ENCODE results near the gene DNAJB5. TPM values are rescaled to one million over a fixed set of nuclear protein-coding genes. Genes with fewer than 3 reads are reported as not detected.
"Not testable (repeated sequence)": the region's sequence is repeated elsewhere in the genome, so short reads cannot be mapped to it uniquely, and the experiment has no call there.

The DNAJB5 gene
- total RNA-seq, 4 donors from 2014 or later, result 4.5 to 11.2 (median 9.0) TPM

DNA sequence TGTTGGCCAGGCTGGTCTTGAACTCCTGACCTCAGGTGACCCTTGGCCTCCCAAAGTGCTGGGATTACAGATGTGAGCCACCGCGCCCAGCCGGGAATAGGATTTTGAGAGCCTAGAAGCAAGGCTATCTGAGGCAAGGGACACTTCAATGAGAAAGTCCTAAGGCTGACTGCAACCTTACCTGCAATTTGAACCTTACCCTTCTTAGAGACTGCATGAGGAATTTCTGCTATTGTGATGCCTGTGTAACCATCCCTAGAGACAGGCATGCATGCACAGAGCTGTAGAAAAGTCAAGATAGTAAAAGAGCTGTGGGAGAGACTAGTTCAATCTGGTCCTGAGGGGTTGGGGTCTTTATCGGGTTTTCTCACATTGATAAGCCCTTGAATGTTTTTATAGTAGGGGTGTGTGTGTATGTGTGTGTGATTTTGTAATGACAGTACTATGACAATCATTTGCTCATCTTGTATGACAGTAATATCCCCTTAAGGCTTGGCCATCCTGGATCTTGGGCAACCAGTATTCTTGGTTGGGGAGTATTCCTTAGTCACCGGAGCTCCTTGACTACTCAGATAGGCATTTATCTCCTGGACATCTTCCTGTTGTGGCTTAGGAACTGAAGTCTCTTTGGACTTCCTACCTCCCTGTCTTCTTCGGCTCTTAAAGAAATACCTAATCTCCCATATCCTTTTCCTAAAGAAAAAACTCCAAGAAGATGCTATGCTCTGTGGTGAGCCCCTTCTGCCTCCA lies 11.2 kb downstream of the DNAJB5 start:
- Histone ChIP-seq H3K36me3 (peaks cover 0 to 31% (median 0%) of the 10 kb centered on the region in 3 donors), H3K27me3 (no peaks in the 10 kb centered on the region), H3K4me3 (no peak overlapping the region), H3K9me3 (no peaks in the 10 kb centered on the region), H3K4me1 (peaks cover 0 to 1% (median 0%) of the 10 kb centered on the region in 4 donors), H3K27ac (no peak overlapping the region)
- TF ChIP-seq POLR2A (IDR thresholded peaks at IDR 0.05) (no peak), EP300 (IDR thresholded peaks at IDR 0.05) (no peak)
- TF ChIP-seq, protein P1, sequence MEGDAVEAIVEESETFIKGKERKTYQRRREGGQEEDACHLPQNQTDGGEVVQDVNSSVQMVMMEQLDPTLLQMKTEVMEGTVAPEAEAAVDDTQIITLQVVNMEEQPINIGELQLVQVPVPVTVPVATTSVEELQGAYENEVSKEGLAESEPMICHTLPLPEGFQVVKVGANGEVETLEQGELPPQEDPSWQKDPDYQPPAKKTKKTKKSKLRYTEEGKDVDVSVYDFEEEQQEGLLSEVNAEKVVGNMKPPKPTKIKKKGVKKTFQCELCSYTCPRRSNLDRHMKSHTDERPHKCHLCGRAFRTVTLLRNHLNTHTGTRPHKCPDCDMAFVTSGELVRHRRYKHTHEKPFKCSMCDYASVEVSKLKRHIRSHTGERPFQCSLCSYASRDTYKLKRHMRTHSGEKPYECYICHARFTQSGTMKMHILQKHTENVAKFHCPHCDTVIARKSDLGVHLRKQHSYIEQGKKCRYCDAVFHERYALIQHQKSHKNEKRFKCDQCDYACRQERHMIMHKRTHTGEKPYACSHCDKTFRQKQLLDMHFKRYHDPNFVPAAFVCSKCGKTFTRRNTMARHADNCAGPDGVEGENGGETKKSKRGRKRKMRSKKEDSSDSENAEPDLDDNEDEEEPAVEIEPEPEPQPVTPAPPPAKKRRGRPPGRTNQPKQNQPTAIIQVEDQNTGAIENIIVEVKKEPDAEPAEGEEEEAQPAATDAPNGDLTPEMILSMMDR (IDR thresholded peaks at IDR 0.05), result no peak
- no peak for DNase-seq (ENCODE audit: low spot score in 2 of 2)
- WGBS, 2 donors, result 89 to 91% methylated on average over 6 of the region's 6 CpGs

DNA sequence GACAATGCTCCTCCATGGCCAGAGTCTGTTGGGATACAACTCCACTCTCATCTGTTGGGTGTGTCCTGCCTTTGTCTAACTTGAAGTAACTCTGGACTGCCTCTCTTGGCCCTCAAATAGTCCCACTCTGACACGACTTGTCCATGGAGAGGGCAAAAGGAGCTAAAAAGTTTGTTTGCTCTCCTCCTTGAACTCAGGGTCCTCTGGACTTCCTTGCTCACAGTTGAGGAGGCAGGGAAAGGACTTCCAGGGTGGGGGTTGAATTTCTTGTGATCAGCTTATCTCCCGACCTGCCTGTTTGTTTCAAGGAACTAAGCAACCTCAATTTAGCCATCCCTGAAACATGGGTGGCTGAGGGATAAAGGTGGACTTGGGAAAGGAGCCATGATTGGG lies 11.7 kb downstream of the DNAJB5 start:
- no peak for DNase-seq (ENCODE audit: low spot score in 2 of 2)
- Histone ChIP-seq H3K27me3 (no peaks in the 10 kb centered on the region), H3K36me3 (peaks cover 0 to 26% (median 0%) of the 10 kb centered on the region in 3 donors), H3K4me1 (no peaks in the 10 kb centered on the region), H3K4me3 (no peak overlapping the region), H3K9me3 (no peaks in the 10 kb centered on the region), H3K27ac (no peak overlapping the region)
- TF ChIP-seq, protein P1 (IDR thresholded peaks at IDR 0.05), result no peak
- TF ChIP-seq POLR2A (IDR thresholded peaks at IDR 0.05) (no peak), EP300 (IDR thresholded peaks at IDR 0.05) (no peak)
- 66 to 70% methylated on average over 2 of the region's 2 CpGs for WGBS, 2 donors

DNA sequence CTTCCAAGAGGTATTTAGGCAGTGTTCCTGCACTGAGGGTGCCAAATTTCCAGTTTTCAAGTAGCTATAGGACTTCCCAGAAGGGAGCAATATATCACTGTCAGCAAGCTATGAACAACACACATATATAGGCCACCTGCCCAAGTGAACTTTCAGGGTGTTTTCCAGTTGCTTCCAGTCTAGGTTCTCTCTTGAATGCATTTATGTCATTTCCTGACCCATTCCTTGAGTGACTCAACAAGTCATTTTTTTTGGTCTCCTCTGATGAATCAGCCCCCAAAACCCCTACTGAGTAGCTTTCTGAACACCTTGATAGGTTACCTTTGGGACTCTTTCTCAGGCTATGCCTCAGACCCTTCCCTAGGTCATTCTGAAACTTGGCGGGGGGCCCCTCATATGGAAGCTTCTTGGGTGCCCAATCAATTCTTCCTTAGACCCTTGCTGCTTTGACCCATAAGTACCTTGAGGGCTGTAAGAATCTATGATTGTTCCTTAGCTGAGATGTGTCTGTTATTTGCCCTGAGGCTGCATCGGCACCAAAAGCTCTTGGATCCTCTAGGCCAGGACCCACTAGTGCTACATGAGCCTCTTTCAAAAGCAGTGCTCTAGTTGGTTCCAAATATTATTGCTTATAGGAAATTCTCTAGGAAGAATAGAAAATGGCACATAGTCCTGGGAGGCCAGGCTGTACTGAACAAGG lies 12.4 kb downstream of the DNAJB5 start:
- WGBS, 2 donors, result 94% methylated on average over 2 of the region's 2 CpGs
- TF ChIP-seq, protein P1 (IDR thresholded peaks at IDR 0.05), result no peak
- TF ChIP-seq POLR2A (IDR thresholded peaks at IDR 0.05) (no peak), EP300 (IDR thresholded peaks at IDR 0.05) (no peak)

DNA sequence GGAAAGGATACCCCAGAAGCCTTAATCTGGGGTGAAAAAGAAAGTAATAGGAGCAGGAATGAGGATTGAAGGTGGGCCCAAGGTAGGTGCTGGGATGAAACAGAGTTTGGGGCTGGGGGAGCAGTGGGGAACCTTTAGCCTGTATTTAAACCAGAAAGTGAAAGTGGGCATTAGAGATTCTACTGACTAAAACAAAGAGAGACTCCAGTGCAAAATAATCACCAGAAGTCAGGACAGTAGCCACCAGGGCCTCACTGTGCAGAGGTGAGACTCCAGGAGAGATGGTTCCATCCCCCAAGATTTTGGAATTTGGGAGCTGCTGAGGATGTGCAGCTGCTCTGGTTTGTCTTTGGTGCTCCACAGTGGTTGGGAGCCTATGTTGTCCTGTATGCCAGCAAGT lies 13.1 kb downstream of the DNAJB5 start:
- no peak overlapping the region for H3K27ac ChIP-seq
- no peaks in the 10 kb centered on the region for H3K9me3 ChIP-seq
- H3K4me1 ChIP-seq, result no peaks in the 10 kb centered on the region
- DNase-seq (ENCODE audit: low spot score in 2 of 2), result no peak
- no peak overlapping the region for H3K4me3 ChIP-seq
- H3K27me3 ChIP-seq, result no peaks in the 10 kb centered on the region
- peaks cover 0 to 12% (median 0%) of the 10 kb centered on the region in 3 donors for H3K36me3 ChIP-seq
- TF ChIP-seq POLR2A (IDR thresholded peaks at IDR 0.05), result no peak
- no peak for TF ChIP-seq EP300 (IDR thresholded peaks at IDR 0.05)
- TF ChIP-seq, protein P1 (IDR thresholded peaks at IDR 0.05), result no peak

More for the DNA sequence above, 12.4 kb downstream of the DNAJB5 start:
- H3K27me3 ChIP-seq, result no peaks in the 10 kb centered on the region
- H3K4me1 ChIP-seq, result no peaks in the 10 kb centered on the region
- no peak for DNase-seq (ENCODE audit: low spot score in 2 of 2)
- H3K27ac ChIP-seq, result no peak overlapping the region
- H3K9me3 ChIP-seq, result no peaks in the 10 kb centered on the region
- no peak overlapping the region for H3K4me3 ChIP-seq
- H3K36me3 ChIP-seq, result peaks cover 0 to 19% (median 0%) of the 10 kb centered on the region in 3 donors

DNA sequence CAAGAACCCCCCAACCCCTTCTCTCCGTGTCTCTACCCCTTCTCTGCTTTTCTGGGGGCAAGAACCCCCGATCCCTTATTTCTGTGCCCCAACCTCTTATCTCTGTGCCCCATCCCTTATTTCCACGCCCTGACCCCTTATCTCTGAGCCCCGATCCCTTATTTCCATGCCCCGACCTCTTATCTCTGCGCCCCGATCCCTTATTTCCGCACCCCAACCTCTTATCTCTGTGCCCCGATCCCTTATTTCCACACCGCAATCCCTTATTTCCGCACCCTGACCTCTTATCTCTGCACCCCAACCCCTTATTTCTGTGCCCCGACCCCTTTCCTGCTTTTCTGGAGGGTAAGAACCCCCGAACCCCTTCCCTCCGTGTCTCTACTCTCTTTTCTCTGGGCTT lies 14.8 kb downstream of the DNAJB5 start:
- not testable (repeated sequence) for H3K4me3 ChIP-seq; DNase-seq (ENCODE audit: low spot score in 2 of 2); H3K36me3 ChIP-seq; H3K4me1 ChIP-seq; H3K9me3 ChIP-seq; H3K27me3 ChIP-seq; H3K27ac ChIP-seq
- WGBS, 2 donors, result 90 to 93% methylated on average over 14 of the region's 14 CpGs
